TTC549 (cell line): ENCODE data around the gene P4HB.

Experiments used
- FAIRE-seq: peaks from 2 replicates; lab custom pipeline; 2012; peaks lifted over from hg19 to GRCh38; lab: Jason Lieb, UNC

P4HB gene

DNA sequence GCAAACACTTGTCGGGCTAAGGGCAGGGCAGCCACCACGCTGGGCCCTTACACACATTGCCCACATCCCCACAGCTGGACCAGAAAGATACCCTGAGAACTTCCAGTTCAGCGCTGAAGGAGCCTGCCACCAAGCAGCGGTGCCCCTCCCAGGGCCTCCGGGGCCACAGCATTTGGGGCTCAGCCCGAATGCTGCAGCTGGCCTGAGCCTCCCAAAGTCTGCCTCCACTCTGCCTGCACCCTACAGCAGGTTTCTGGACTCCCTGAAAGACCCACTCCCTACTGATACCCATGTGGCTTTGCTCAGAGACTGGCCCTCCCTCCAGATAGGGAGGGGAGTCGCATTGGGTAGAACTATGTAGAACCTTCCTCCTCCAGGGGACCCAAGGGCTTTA lies 28.8 kb downstream of the P4HB start:
- no peak for FAIRE-seq

DNA sequence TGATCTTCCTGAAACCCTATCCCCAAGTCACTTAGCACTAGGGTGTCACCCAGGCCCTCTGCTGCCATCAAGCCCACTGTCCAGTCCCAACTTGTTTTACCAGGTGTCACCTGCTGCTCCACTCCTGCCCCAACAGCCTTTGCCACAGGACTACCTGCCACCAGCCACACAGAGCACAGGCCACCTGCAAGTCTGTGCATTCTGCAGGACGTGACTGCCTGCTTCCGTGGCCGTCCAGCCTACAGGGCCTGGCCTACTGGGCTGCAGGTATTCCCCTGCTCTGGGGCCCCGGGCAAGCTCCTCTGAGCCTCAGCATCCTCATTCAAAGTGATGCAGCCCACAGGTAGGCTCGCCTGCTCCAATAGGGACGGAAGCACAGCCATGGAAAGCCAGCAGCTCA lies 30.5 kb downstream of the P4HB start:
- FAIRE-seq: no peak

DNA sequence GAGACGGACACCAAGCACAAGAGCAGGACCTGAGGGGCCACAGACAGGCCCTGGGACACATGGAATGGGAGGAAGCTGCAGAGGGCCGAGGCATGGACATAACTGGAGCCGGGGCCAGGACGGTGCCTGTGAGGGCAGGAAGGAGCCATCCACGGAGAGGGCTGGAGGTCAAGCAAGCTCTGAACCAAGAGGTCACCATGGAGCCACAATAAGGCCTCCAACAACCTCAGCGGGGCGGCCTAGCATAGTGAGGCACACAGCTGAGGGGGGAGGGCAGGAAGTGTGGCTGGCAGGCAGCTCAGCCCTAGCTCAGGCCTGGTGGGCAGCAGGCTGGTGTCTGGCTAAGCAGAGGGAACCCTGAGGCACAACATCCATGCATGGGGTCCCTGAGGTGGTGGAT lies 31.7 kb downstream of the P4HB start:
- FAIRE-seq: no peak

DNA sequence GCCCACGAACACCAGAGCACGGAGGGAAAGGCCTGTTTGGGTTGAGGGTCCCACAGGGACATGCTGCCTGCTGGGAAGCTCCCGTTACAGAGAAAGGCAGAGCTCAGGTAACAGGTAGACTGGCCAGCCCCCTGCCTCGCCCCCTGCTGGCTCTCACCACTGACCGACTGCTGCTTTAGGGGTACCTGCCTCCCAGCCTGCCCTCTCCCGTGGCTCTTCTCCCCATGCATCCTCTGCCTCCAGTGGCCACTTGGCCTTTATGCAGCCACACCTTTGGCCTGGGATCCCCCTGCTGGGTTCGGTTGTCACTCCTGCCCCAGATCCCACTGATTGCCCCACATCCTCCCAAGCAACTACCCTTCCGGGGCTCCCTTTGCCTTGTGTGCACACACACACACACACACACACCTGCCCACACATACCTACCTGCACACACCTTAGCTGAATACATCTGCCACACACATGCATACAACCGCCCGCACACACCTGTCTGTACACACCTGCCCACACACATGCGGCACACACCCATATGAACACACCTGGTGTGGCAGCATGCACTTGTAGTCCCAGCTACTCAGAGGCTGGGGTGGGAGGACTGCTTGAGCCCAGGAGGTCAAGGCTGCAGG lies 34.4 kb downstream of the P4HB start:
- no peak for FAIRE-seq

DNA sequence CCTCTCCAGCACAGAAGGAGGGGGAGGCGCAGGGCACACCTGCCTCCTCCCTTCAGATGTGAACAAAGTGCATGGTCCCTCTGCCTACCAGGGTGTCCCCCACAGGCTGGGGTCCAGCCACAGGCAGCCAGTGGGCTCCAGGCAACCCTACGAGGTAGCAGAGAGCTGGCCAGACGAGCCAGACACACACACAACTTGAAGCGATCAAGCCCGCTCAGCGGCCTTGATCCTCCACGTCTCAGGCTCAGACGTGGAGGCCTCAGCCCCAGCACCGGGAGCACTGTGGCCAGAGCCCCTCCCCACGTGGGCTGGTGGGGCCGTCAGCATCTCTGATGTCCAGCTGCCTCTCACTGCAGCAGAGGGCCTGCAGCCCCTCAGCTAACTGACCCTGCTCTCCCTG lies 35.7 kb downstream of the P4HB start:
- FAIRE-seq: no peak

DNA sequence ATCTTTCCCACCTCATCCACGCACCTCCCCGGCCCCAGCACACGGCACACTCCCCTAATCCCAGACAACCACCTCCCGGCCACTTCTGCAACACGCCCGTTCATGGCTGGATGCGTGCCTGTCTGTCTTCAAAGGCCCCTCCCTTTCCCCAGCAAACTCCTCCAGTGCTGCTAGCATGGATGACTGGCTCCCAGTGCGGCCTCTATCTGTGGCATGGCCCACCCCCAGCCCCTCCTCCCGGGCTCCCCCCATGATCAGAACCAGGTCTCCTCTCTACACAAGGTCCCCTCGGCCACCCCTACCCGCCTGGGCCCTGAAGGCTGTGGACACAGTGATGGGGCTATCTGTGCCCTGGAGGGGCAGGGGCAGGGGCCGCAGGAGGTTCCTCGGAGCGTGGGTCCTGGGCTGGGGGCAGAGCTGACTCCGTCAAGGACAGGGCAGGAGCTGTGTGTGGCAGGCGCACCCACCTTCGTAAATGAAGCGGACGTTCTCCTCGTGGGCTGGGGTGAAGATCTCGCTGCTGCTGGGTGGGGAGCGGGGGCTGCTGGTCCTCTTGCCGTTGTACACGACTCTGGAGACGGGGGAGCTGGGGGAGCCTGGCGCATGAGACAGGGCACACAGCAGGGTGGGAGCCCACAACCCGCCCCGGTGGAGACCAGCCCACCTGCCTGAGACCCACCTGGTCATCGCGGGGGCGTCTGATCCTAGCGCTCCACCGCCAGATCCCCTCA lies 36.4 kb downstream of the P4HB start:
- FAIRE-seq: no peak

DNA sequence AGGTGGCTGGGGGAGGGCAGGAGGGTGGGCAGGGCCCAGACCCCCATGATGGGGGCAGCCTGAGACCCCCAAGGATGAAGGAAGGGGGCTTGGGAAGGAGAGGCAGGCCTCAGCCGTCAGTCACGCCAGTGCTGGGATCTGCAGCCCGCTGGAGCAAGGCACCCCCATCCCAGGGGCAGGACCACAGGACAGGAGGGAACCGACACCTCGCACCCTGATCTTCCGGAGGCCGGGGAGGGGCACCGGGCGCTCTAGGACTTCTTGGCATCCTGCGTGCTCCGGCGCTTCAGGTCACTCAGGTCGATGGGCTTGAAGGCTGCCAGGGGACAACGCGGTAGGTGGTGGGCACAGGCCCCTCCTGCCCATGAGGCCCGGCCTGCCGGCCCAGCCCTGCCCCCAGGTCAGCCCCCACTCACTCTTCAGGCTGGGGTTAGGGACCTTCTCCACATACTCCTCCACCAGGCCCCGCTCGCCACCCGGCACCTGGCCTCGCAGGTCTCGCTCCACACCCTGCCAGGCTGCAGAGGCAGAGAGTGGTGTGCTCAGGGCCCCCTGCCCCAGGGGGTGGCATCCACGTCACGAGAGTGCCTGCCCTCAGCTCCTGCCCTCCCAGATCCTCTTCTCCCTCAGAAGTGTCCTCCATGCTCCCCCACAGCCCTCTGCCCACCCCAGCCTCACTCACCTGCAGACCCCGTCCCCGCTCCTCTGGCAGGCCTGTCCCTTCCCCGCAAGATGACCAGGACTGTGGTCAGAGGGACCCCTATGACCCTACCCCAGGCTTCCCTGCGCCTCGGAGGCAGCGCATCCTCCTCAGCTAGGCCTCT lies 37.1 kb downstream of the P4HB start:
- no peak for FAIRE-seq

DNA sequence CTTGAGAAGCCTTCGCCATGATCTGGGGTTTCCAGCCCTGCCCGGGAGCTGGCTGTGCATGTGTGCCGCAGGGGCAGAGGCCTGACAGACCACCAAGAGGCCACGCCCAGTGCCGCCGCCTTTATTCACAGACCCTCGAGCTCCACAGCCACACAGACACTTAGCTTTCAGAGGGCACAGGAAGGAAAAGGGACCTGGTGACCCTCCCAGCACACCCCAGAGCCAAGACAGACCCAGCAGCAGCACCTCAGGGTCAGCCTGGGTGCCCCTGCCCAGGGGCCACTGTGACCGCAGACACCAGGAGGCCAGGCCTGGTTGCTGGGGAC lies 38.1 kb downstream of the P4HB start:
- no peak for FAIRE-seq

DNA sequence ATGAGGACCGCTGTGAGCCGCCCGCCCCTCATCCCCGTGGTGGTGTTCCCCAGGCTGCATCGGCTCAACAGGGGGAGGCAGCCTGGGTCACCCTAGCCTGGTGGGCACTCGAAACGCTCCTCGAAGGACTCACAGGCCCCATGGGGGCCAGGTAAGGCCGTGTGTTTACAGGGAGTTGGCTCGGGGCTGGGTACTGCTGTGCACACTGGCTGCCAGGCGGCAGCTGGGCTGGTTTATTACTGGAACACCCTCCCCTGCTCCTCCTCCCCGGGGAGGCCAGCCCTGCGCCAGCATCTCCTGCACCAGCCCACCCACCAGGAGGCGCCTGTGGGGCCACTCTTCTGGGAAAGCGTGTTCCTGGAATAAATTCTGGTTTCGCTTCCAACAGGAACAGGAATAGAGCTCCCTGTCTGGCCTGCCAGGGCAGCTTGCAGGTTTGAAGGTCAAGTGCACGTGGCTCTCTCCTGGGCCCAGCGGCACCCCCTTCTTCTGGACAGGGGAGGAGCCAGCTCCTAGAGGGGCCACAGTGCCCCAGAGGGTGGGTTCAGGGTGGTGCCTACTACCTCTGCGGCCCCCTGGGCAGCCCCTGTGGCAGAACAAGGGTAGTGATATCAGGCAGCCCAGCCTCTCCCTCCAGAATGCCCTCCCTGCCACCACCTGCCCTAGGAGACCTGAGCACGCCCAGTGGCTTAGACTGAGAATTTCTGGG lies 38.6 kb downstream of the P4HB start:
- FAIRE-seq: no peak

DNA sequence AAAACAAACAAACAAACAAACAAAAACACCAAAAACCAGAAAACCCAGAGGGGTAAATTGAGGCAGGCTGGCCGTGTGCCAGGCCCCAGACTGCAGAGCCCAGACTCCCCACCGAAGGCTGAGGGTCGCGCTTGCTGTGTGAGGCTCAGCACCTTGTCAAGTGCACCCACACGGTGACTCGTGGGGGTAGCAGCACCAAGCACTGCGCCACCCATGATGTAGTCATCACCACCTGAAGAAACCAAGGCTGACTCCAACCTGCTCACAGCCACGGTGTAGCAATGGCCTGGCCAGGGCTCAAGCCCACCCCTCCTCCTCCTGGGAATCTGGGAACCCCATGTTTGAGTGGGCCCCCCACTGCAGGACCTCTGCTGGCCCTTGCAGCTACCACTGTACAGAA lies 39.2 kb downstream of the P4HB start:
- no peak for FAIRE-seq

DNA sequence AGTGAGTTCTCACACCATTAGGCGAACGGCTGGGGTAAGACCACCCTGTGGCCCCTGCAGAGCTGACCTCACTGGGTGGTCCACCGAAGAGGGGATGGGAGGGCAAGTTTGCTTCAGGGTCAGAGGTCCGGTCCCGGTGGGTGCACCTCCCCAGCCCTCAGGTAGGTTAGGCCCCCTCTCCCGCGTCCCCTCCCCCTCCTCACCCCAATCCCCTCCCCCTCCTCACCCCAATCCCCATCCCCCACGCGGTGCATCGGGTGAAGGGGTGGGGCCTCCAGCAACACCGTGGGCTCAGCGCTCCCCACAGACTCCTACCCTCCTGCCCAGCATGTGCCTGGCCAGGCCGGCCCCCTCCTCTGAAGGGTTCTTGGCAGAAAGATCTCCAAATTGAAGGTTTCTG lies 40.6 kb downstream of the P4HB start:
- FAIRE-seq: no peak

DNA sequence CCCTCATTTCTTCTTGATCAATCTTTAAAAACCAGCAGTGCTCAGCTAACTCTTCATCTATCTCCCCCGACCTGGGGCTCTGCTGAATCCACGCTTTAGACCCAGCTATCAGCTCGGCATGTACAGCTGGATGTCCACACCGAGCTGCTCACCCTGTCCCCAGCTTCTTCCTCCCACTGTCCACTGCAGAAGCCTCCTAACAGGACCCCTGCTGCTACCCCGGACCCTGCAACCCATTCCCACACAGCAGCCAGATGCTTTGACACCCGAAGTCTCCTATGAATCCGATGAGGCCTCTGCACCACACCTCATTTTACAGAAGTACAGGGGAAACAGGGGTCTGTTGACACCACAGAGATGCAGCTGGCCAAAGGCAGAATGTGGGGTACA lies 42.6 kb downstream of the P4HB start:
- no peak for FAIRE-seq

DNA sequence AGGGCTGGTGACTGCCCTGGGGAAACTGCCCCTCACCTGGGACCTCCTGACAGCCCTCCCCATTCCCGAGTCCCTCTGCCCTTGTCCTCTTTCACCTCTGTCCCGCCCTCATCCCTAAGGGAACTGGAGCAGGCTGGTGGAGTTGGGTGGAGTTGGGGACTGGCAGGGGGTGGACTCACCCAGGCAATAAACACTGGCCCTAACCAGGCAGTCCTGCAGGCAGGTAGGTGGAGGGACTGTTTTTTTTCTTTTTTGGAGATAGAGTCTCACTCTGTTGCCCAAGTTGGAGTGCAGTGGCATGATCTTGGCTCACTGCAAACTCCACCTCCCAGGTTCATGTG lies 44.7 kb downstream of the P4HB start:
- FAIRE-seq: no peak

DNA sequence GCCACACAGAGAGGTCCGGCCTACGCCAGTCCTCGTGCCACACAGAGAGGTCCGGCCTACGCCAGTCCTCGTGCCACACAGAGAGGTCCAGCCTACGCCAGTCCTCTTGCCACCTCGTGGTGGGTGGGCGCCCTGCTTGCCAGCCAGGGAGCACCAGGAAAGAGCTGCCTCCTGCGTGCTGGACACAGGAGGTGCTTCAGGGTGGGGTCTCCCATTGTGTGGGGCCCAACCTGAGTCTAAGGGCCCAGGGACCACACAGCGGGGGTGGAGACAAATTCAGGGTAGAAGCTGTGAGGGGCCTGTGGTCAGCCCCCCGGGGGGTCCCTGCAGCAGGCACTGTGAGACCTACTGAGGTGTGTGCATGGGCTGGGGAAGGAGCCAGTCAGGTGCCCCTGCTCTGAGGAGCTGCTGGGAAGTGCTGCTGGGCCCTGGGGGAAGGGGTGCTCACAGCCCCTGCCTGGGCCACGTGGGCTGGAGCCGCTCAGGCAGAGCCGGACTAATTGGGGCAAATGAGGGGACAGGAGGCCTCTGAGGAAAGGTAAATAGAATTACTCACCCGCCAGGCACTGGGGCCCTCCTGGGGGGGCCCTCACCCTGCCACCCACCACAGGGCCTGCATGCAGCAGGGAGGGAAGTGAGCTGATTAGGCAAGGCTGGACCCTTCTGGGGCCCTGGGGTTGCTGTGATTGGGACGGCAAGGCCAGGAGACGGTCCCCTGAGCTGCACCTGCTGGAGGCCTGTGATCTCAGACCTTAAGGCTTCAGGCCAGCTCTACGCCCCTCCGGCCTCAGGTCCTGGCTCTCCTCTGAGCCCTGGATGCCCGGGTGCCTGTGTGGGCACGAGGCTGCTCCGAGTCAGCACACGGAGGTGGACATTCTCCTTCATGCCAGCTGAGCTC lies 45.3 kb downstream of the P4HB start:
- no peak for FAIRE-seq

DNA sequence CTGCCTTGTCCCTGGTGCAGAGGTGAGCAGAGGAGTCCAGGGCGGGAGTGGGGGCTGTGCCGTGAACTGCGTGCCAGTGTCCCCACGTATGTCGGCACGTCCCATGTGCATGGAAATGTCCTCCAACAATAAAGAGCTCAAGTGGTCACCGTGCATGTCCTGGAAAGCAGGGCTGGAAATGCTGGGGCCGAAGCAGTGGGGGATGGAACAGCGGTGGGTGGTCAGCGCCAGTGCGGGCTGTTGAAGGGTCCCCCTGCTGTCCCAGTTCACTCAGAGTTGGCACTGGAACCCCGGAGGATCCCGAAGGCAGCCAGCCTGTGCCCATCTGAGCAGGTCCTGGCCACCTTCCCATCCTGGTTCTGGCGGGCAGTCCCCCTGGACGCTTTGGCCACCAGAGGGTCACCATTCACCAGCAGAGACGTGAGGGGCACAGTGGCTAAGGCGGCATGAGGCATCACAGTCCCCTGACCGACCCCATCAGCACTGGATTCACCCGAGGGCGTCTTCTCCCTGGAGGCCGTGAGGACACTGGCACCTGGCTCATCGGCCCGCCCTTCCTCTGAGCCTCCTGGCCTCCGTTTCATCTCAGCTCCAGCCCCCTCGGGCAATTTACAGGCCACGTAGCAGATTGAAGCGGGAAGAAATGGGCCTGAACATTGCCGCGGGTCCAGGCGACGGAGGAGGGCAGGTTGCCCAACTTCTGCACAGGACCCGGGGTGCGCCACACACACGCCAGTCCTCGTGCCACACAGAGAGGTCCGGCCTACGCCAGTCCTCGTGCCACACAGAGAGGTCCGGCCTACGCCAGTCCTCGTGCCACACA lies 46.3 kb downstream of the P4HB start:
- no peak for FAIRE-seq

DNA sequence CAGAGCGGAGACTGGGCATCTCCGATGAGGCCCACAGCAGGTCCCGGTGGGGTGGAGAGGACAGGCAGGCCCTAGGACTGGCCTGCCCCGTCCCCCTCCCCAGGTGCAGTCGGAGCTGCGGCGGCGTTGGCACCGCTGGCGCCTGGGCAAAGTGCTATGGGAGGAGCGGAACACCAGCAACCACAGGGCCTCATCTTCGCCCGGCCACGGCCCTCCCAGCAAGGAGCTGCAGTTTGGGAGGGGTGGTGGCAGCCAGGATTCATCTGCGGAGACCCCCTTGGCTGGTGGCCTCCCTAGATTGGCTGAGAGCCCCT lies 47.0 kb downstream of the P4HB start:
- no peak for FAIRE-seq

DNA sequence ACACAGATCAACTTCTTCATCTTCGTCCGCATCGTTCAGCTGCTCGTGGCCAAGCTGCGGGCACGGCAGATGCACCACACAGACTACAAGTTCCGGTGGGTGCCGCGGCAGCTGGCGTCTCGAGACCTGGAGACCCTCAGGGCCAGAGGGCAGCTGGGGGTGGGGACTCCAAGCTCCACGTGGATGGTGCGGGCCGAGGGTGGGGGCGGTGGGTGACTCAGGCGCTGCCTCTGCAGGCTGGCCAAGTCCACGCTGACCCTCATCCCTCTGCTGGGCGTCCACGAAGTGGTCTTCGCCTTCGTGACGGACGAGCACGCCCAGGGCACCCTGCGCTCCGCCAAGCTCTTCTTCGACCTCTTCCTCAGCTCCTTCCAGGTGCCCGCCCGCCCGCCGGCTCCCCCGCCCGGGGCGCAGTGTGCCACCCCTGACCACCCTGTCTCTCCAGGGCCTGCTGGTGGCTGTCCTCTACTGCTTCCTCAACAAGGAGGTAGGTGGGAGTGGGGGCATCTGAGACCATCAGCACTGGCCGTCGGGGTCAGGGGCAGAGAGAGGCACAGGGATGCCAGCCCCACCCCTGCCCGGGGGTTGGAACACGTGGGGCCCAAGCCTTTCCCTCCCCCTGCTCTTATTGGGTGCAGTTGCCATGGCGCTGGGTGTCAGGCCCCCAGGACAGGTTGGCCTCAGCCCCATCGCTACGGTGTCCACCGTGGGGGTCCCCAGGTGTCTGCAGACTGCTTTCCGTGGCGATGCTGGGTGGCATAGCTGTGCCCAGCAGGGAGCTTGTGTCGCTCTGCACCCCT lies 47.6 kb downstream of the P4HB start:
- FAIRE-seq: no peak

DNA sequence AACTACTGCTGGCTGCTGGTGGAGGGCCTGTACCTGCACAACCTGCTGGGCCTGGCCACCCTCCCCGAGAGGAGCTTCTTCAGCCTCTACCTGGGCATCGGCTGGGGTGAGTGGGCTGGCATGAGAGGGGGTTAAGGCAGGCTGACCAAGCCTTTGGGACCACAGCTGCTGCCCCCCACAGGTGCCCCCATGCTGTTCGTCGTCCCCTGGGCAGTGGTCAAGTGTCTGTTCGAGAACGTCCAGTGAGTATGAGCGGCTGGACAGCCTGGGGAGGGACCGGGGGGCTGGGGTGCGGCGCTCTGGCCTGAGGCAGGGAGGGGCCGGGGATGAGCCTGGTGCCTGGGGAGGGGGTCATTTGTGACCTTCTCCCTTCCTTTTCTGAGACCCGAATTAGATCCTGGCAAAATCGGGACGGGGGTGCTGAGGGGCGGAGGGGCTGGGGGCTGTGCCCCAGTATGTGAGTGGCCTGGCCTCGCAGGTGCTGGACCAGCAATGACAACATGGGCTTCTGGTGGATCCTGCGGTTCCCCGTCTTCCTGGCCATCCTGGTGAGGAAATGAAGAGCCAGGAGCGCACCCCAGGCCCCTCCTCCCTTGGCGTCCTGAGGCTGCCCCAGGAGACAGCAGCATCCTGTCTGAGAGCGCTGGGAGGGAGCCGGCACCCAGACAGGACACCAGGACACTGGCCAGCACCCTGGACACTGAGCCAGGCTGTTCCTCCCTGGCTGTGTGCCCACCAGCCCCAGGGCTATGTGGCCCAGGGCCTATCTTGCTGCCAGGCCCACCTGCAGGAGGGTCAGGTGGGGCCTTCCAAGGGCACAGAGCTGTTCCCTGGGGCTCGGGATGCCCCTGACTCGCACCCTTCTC lies 48.4 kb downstream of the P4HB start:
- no peak for FAIRE-seq

DNA sequence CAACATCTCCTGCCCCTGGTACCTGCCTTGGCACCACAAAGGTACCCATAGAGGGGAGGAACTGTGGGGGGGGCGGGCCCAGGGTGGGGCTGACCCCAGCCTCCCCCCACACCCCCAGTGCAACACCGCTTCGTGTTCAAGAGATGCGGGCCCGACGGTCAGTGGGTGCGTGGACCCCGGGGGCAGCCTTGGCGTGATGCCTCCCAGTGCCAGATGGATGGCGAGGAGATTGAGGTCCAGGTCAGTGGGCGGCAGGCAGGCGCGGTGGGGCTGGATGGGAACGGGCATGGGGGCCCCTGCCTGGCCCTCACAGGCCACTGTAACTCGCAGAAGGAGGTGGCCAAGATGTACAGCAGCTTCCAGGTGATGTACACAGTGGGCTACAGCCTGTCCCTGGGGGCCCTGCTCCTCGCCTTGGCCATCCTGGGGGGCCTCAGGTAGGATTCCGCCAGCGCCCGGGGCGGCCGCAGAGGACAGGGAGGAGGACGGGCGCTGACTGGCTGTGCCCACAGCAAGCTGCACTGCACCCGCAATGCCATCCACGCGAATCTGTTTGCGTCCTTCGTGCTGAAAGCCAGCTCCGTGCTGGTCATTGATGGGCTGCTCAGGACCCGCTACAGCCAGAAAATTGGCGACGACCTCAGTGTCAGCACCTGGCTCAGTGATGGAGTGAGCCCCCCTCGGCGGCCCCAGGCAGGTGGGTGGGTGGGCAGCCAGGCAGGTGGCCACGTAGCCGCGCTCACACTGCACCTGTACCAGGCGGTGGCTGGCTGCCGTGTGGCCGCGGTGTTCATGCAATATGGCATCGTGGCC lies 49.2 kb downstream of the P4HB start:
- no peak for FAIRE-seq
